ENCODE data around the gene TUNAR.
"Not testable (repeated sequence)": the region's sequence is repeated elsewhere in the genome, so short reads cannot be mapped to it uniquely, and the experiment has no call there.

Gene TUNAR

GRCh38 chr14:95920769-95921438 is 44.3 kb downstream of the TUNAR start:
- no peak for DNase-seq

- no peak for DNase-seq
Measured at GRCh38 chr14:95922080-95922479, 45.4 kb downstream of the TUNAR start.

GRCh38 chr14:95928751-95929150 is 52.1 kb downstream of the TUNAR start:
- DNase-seq, result no peak

GRCh38 chr14:95931384-95931783 is 54.8 kb downstream of the TUNAR start:
- DNase-seq, result no peak

- no peak for DNase-seq
Measured at GRCh38 chr14:95935228-95935822, 58.7 kb downstream of the TUNAR start.

GRCh38 chr14:95936041-95936440 is 59.4 kb downstream of the TUNAR start:
- no peak for DNase-seq

- no peak for DNase-seq
Measured at GRCh38 chr14:95939335-95939734, 62.7 kb downstream of the TUNAR start.

- no peak for DNase-seq
Measured at GRCh38 chr14:95941897-95942296, 65.3 kb downstream of the TUNAR start.

- no peak for DNase-seq
Measured at GRCh38 chr14:95943699-95944098, 67.1 kb downstream of the TUNAR start.

GRCh38 chr14:95944462-95944861 is 67.8 kb downstream of the TUNAR start:
- DNase-seq, result no peak

GRCh38 chr14:95946867-95947266 is 70.2 kb downstream of the TUNAR start:
- no peak for DNase-seq

- DNase-seq, result no peak
Measured at GRCh38 chr14:95948558-95948981, 71.9 kb downstream of the TUNAR start.

- no peak for DNase-seq
Measured at GRCh38 chr14:95951359-95951758, 74.7 kb downstream of the TUNAR start.

GRCh38 chr14:95953111-95953724 is 76.6 kb downstream of the TUNAR start:
- no peak for DNase-seq

- DNase-seq, result no peak
Measured at GRCh38 chr14:95956601-95957460, 80.2 kb downstream of the TUNAR start.

- DNase-seq, result no peak
Measured at GRCh38 chr14:95958105-95958504, 81.5 kb downstream of the TUNAR start.

- DNase-seq, result no peak
Measured at GRCh38 chr14:95959317-95959716, 82.7 kb downstream of the TUNAR start.

GRCh38 chr14:95961481-95961880 is 84.8 kb downstream of the TUNAR start:
- DNase-seq, result no peak

GRCh38 chr14:95964901-95965300 is 88.3 kb downstream of the TUNAR start:
- no peak for DNase-seq

GRCh38 chr14:95968048-95968447 is 91.4 kb downstream of the TUNAR start:
- DNase-seq, result not testable (repeated sequence)

Measured in activated CD4-positive, alpha-beta T cell treated with anti-CD3 and anti-CD28 coated beads, Interleukin-2, amount 50 U/mL, for 1 hour (primary cell).